Right ventricle myocardium superior (tissue), 1 donor: ENCODE results near the gene RIMS4. TPM values are rescaled to one million over a fixed set of nuclear protein-coding genes. Genes with fewer than 3 reads are reported as not detected.

Experiments
- ATAC-seq: fragments of 200-7000 bp; cut with Tn5 transposase; one replicate; pipeline ENCODE4 v1.9.1; 2020; ENCODE audit warnings: mild to moderate bottlenecking; ENCODE audit not compliant: poor library complexity
- DNase-seq: peaks from one replicate; pipeline ENCODE4 v3.0.0-alpha.2; 2020
- intact Hi-C: fragments of 100-400 bp; cut with DNase I; formaldehyde crosslinking; loops from one replicate; pipeline ENCODE4 v1.11.2; 2022
- total RNA-seq: library from RNA; stranded (reverse); fragmentation: NEBNext Ultra II Directional; extraction: Animal tissue kit (Norgen Biotek cat#: 25700); gene quantifications from one replicate; pipeline ENCODE4 v1.2.1, GENCODE V29; 2021
- donor health status: DM: no; HTN: yes; CAD: no; lungs with severe emphysema.

The RIMS4 gene
- total RNA-seq, 1 donor from 2014 or later = 0.13 TPM

- DNase-seq (no peak), ATAC-seq (no peak)
- intact Hi-C loops = no loop called here
Measured at GRCh38 chr20:44750081-44750805, 60.1 kb downstream of the RIMS4 start.

GRCh38 chr20:44748005-44748370 is 62.4 kb downstream of the RIMS4 start:
- ATAC-seq (no peak), DNase-seq (no peak)
- intact Hi-C loops = no loop called here

GRCh38 chr20:44747166-44748004 is 63.0 kb downstream of the RIMS4 start:
- DNase-seq = peak; percentile 81
- peak; percentile 61 for ATAC-seq
- intact Hi-C loops = loop anchor here (2.0 kb wide), 1 partner anchor 121 kb away; no protein-coding TSS in a partner anchor

- DNase-seq (no peak), ATAC-seq (no peak)
- intact Hi-C loops = loop anchor here (2.0 kb wide), 1 partner anchor 122 kb away; no protein-coding TSS in a partner anchor
Measured at GRCh38 chr20:44746367-44747165, 63.8 kb downstream of the RIMS4 start.

- intact Hi-C loops = loop anchor here (2.0 kb wide), 1 partner anchor 123 kb away; no protein-coding TSS in a partner anchor
- ATAC-seq = peak; percentile 57
- peak; percentile 68 for DNase-seq
Measured at GRCh38 chr20:44745598-44746366, 64.6 kb downstream of the RIMS4 start, which contains the start of gene KCNK15. KCNK15 (plus strand) TSS chr20:44745865; CDS start chr20:44745911, 46 bp downstream.

GRCh38 chr20:44745122-44745597 is 65.2 kb downstream of the RIMS4 start:
- DNase-seq = no peak
- peak; percentile 8 for ATAC-seq
- intact Hi-C loops = no loop called here

GRCh38 chr20:44743916-44744655 is 66.3 kb downstream of the RIMS4 start:
- ATAC-seq (no peak), DNase-seq (no peak)
- intact Hi-C loops = no loop called here

- no peak for DNase-seq
- ATAC-seq = no peak
- intact Hi-C loops = no loop called here
Measured at GRCh38 chr20:44743080-44743701, 67.2 kb downstream of the RIMS4 start.

- ATAC-seq = peak; percentile 23
- intact Hi-C loops = no loop called here
- DNase-seq = no peak
Measured at GRCh38 chr20:44742304-44743079, 67.9 kb downstream of the RIMS4 start.

- ATAC-seq (no peak), DNase-seq (no peak)
- intact Hi-C loops = no loop called here
Measured at GRCh38 chr20:44739942-44740341, 70.4 kb downstream of the RIMS4 start.

GRCh38 chr20:44738813-44739477 is 71.4 kb downstream of the RIMS4 start:
- DNase-seq (no peak), ATAC-seq (peak; percentile 68)
- intact Hi-C loops = no loop called here

GRCh38 chr20:44737116-44737515 is 73.2 kb downstream of the RIMS4 start:
- ATAC-seq = no peak
- no peak for DNase-seq
- intact Hi-C loops = no loop called here

- no peak for DNase-seq
- peak; percentile 69 for ATAC-seq
- intact Hi-C loops = no loop called here
Measured at GRCh38 chr20:44736170-44737021, 74.0 kb downstream of the RIMS4 start.

GRCh38 chr20:44735816-44736169 is 74.6 kb downstream of the RIMS4 start:
- intact Hi-C loops = no loop called here
- DNase-seq (no peak), ATAC-seq (no peak)

- intact Hi-C loops = no loop called here
- DNase-seq = no peak
- ATAC-seq = no peak
Measured at GRCh38 chr20:44734938-44735337, 75.4 kb downstream of the RIMS4 start.
